ENCODE measurements around the gene SH3PXD2A.
A peak's percentile ranks its signal among the peaks of the same experiment; 100 is the strongest.
"Not testable (repeated sequence)": the region's sequence is repeated elsewhere in the genome, so short reads cannot be mapped to it uniquely, and the experiment has no call there.

The SH3PXD2A gene

DNA sequence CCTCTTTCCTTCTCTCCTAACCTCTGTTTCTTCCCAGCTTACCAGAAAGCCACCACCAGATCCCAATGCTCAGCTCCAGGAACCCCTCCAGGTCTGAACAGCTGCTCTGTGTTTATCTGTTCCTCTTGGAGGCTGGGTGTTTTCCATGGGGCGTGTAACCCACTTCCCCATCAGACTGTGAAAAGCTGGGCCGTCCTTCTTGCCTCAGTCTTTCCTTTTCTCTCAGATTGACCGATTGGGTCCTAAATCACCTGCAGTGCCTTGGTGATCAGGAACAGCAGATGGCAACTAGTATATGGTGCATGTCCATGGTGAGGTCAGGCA is 4.8 kb downstream of the SH3PXD2A start:
- DNase-seq = no peak

DNA sequence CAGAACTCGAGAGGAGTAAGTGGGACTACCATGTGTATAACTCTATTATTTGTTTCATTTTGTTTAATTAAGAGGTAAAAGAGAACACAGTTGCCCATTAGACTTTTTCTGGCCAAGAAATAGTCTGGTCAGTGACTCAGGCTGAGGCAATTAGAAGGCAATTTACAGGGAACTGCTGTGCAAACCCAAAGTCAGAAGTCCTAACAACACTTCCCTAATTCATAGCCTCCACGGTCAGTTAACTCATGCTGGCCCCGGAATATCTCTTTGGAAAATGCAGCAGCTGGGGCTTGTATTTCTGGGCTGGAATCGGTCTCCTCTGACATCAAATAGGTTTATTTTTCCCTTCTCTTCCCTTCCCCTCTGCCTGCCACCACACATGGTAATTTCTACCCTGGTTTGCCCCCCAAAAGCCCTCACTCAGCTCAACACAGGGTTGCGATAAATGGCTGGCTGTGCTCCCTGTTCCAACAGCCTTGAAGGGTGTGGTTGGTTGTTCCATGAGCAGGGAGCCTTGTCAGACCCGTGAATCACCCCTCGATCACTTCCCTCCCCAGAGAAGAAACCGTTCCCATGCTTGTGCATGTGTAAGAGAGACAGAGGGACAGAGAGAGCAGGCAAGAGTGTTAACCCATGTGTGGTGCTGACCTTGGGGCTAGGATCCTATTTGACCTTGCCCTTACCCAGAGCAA is 5.3 kb downstream of the SH3PXD2A start:
- DNase-seq = peak in 1 of 14 donors; percentile 58

GRCh38 chr10:103849212-103849877 is 6.0 kb downstream of the SH3PXD2A start:
- DNase-seq = peak in 1 of 14 donors; percentile 16

- no peak for DNase-seq
Observed at GRCh38 chr10:103847909-103848468, 7.4 kb downstream of the SH3PXD2A start.

DNA sequence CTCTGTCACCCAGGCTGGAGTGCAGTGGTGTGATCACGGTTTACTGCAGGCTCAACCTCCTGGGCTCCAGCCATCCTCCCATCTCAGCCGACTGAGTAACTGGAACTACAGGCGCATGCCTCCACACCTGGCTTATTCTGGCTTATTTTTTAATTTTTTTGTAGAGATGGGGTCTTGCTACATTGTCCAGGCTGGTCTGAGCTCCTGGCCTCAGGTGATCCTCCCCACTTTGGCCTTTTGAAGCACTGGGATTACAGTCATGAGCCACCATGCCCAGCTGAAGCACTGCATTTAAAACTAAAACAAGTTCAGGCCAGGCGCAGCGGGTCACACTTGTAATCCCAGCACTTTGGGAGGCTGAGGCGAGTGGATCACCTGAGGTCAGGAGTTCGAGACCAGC is 8.0 kb downstream of the SH3PXD2A start:
- DNase-seq = no peak

- DNase-seq = no peak
Observed at GRCh38 chr10:103845972-103846371, 9.4 kb downstream of the SH3PXD2A start.

GRCh38 chr10:103845346-103845745 is 10.0 kb downstream of the SH3PXD2A start:
- DNase-seq = not testable (repeated sequence)

- peak in 2 of 14 donors; percentile 35 to 73 for DNase-seq
Observed at GRCh38 chr10:103843854-103844570, 11.4 kb downstream of the SH3PXD2A start.

GRCh38 chr10:103843045-103843444 is 12.3 kb downstream of the SH3PXD2A start:
- DNase-seq = no peak

GRCh38 chr10:103842605-103843004 is 12.8 kb downstream of the SH3PXD2A start:
- DNase-seq = no peak

GRCh38 chr10:103841519-103841918 is 13.9 kb downstream of the SH3PXD2A start:
- DNase-seq = no peak

- no peak for DNase-seq
Observed at GRCh38 chr10:103840740-103841070, 14.7 kb downstream of the SH3PXD2A start.

DNA sequence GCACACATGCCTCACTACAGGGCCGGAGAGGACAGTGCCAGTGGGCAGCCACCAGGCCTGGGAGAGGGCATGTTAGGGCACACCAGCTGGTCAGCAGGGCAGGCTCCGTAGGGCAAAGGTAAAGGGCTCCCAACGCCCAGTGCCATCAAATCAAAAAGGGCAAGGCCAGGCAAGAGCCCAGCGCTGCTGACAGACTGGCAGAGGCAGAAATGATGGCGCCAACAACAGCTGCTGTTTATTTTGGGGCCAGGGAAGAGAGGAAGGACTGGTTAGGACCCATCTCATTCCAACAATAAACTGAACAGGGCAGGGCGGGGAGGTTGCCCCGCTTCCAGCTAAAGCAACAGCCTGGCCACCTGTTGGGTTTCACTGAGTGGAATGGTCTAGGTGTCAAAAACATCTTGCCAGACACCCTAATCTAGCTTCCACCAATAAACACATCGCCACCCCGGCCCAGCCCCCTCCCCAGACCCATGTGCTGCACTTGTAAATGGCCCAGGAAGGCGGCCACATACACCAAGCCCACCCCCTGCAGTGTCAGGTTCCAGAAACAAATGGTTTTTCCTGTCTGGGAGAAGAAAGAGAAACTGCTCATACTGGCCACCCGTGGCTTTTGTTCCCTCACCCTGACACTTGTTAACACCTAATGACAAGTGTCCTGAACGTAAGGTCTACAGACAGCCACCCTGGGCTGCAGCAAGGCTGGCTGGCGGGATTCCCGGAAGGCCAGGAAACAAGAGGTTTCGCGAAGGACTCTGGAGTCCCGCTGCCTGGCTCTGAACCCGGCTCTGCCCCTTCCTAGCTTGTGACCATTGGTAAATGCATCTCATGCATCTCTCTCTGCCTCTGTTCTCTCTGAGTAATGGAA is 15.3 kb downstream of the SH3PXD2A start:
- DNase-seq = peak in 10 of 14 donors; percentile 17 to 84 (median 40)

DNA sequence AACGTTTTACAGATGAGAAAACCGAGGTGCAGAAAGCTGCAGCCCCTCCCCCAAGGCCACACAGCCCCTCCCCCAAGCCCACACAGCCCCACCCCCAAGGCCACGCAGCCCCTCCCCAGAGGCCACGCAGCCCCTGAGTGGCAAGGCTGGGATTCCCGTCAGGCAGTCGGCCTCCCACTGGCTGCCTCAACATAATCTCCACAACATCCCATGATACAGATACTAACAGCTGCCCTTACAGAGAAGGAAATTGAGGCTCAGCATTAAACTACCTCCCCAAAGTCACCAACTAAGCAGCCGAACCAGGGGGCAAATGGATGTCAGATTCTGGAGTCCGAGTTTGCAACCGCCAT is 15.9 kb downstream of the SH3PXD2A start:
- DNase-seq = no peak

- no peak for DNase-seq
Observed at GRCh38 chr10:103838862-103839518, 16.4 kb downstream of the SH3PXD2A start.

GRCh38 chr10:103838070-103838395 is 17.3 kb downstream of the SH3PXD2A start:
- DNase-seq = no peak

- DNase-seq = no peak
Observed at GRCh38 chr10:103837370-103838069, 17.9 kb downstream of the SH3PXD2A start.

DNA sequence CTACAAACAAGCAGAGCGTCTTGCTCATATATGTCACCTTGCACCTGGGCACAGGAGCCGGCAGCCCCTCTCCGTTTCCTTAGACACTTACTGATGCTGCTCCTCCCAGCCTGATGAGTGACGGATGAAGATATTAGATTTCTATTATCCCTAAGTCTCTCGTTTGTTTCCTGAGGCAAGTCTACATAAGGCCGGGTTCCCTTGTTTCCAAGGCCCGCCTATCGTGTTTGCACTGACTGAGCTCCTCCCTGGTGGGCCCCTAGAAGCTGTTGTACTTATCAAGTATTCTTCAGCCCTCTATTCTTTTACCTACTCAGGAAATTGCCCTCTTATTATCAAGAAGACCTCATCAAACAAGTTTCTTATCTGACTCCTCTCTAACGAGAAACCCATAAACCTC is 18.5 kb downstream of the SH3PXD2A start:
- DNase-seq = no peak

GRCh38 chr10:103836273-103836672 is 19.1 kb downstream of the SH3PXD2A start:
- DNase-seq = no peak

DNA sequence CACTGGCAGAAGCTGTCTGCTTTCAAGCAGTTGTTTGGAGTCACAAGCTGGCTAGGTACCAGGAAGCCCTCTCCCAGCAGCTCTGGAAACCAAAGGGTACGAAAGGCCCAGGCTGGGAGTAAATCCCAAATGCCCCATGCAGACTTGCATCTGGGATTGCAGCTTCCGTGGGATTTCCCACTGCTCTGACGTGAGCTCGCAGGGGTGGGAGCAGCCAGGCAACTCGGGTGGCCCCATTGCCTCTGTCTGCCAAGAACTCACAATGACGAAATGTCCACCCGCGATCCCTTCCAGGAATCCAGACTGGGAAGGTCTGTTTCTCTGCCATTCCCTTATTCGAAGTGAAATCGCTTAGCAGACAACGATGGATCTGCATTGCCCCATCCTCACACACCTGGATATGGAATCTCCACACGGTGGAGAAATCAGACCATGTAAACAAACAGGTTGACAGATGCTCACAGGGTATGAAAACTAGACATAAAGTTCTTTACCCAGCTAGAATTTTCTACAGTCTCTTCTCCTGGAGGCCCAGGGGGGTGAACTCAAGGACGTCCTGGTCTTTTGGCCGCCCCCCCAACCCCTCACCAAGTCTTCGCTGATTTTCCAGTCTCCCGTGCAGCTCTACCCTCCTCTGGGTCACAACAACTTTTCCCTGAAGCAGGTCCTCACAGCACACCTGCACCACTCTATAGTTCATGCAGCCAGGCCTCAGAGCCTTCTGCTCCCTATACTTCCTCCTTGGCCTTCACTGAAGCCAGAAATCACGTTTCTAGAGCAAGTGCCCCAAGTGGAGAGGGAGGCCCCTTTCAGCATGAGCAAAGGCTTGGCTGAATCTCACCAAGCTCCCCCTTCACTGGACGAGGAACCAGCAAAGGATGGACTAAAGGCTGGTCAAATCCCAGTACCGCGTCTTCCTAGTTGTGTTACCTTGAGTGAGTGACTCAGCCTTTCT is 20.0 kb downstream of the SH3PXD2A start:
- peak in 2 of 14 donors; percentile 10 to 75 for DNase-seq
